GM23338 (cell line): ENCODE results near the gene ERBB4. TPM values are rescaled to one million over a fixed set of nuclear protein-coding genes. Genes with fewer than 3 reads are reported as not detected.

Source experiments
- ATAC-seq: fragments of 200-7000 bp; cut with Tn5 transposase; 3 replicates; pipeline ENCODE4 v1.9.1; 2020
- DNase-seq: peaks from one replicate; pipeline ENCODE4 v3.0.0-alpha.2; 2015; ENCODE audit warnings: low spot score
- H2AFZ ChIP-seq: fragments of 200-600 bp; sonication (generic); 2 replicates; pipeline ENCODE4 v1.8.0; 2016; ENCODE audit warnings: antibody characterized with exemption, mild to moderate bottlenecking, moderate library complexity
- H3F3A ChIP-seq: fragments of 200-600 bp; sonication (generic); replicated peaks from 2 replicates; pipeline ENCODE4 v1.8.0; 2017; ENCODE audit warnings: antibody characterized with exemption, mixed run types, low read depth
- H3K27ac ChIP-seq: fragments of 200-600 bp; sonication (generic); 2 replicates; pipeline ENCODE4 v1.6.1; 2016; ENCODE audit warnings: low read depth
- H3K27me3 ChIP-seq: fragments of 200-600 bp; sonication (generic); 2 replicates; pipeline ENCODE4 v1.8.0; 2016; ENCODE audit warnings: mild to moderate bottlenecking, mixed run types, moderate library complexity; ENCODE audit not compliant: insufficient read depth
- H3K36me3 ChIP-seq: fragments of 200-600 bp; sonication (generic); 2 replicates; pipeline ENCODE4 v1.8.0; 2016; ENCODE audit warnings: mild to moderate bottlenecking; ENCODE audit not compliant: insufficient read depth
- H3K4me1 ChIP-seq: fragments of 200-600 bp; sonication (generic); 2 replicates; pipeline ENCODE4 v1.8.0; 2016; ENCODE audit warnings: mild to moderate bottlenecking, moderate library complexity; ENCODE audit not compliant: insufficient read depth
- H3K4me2 ChIP-seq: fragments of 200-600 bp; sonication (generic); 2 replicates; pipeline ENCODE4 v1.7.1; 2017; ENCODE audit warnings: mixed run types
- H3K4me3 ChIP-seq: fragments of 200-600 bp; sonication (generic); 2 replicates; pipeline ENCODE4 v1.6.1; 2016; ENCODE audit warnings: mixed run types
- H3K79me2 ChIP-seq: fragments of 200-600 bp; sonication (generic); replicated peaks from 2 replicates; pipeline ENCODE4 v1.8.0; 2017; ENCODE audit warnings: mild to moderate bottlenecking; ENCODE audit not compliant: insufficient read depth
- H3K9me2 ChIP-seq: fragments of 200-600 bp; sonication (generic); 2 replicates; pipeline ENCODE4 v1.8.0; 2017; ENCODE audit not compliant: insufficient read depth
- H4K20me1 ChIP-seq: fragments of 200-600 bp; sonication (generic); replicated peaks from 2 replicates; pipeline ENCODE4 v1.8.0; 2017; ENCODE audit warnings: mild to moderate bottlenecking; ENCODE audit not compliant: insufficient read depth
- H3K27ac Mint-ChIP-seq: 2 replicates; pipeline ENCODE4 v1.8.0; 2020; ENCODE audit warnings: inconsistent platforms, mild to moderate bottlenecking, moderate library complexity, mixed read lengths
- H3K27me3 Mint-ChIP-seq: 3 replicates; pipeline ENCODE4 v1.8.0; 2022; ENCODE audit warnings: low read depth, mild to moderate bottlenecking, moderate library complexity, mixed read lengths, inconsistent platforms; ENCODE audit not compliant: insufficient read depth, poor library complexity
- H3K36me3 Mint-ChIP-seq: 3 replicates; pipeline ENCODE4 v1.8.0; 2021; ENCODE audit warnings: low read depth, mild to moderate bottlenecking, inconsistent platforms, moderate library complexity, mixed read lengths
- H3K4me1 Mint-ChIP-seq: 3 replicates; pipeline ENCODE4 v1.8.0; 2020; ENCODE audit warnings: mild to moderate bottlenecking, inconsistent platforms, mixed read lengths
- H3K4me3 Mint-ChIP-seq: 3 replicates; pipeline ENCODE4 v1.8.0; 2021; ENCODE audit warnings: moderate library complexity, mild to moderate bottlenecking, inconsistent platforms, mixed read lengths
- H3K9me3 Mint-ChIP-seq: 3 replicates; pipeline ENCODE4 v1.8.0; 2020; ENCODE audit warnings: moderate library complexity, mild to moderate bottlenecking, inconsistent platforms, mixed read lengths
- CREB1 ChIP-seq: fragments of 250-450 bp; sonication (Bioruptor Pico); IDR thresholded peaks from 2 replicates; pipeline ENCODE4 v1.5.0; 2020; ENCODE audit warnings: low read depth, mild to moderate bottlenecking, moderate library complexity
- EZH2 ChIP-seq: fragments of 200-600 bp; sonication (generic); IDR thresholded peaks from one replicate; pipeline ENCODE4 v1.8.0; 2017; ENCODE audit warnings: antibody characterized with exemption, mild to moderate bottlenecking, low read depth; ENCODE audit not compliant: unreplicated experiment
- EZH2phosphoT487 ChIP-seq: fragments of 200-600 bp; sonication (generic); IDR thresholded peaks from one replicate; pipeline ENCODE4 v1.8.1; 2018; ENCODE audit warnings: antibody characterized with exemption; ENCODE audit not compliant: unreplicated experiment
- JUNB ChIP-seq: IDR thresholded peaks from one replicate; pipeline ENCODE4 v1.6.1; 2016; ENCODE audit warnings: antibody characterized with exemption; ENCODE audit not compliant: unreplicated experiment
- NANOG ChIP-seq: IDR thresholded peaks from 2 replicates; pipeline ENCODE4 v1.6.1; 2016; ENCODE audit warnings: antibody characterized with exemption, borderline replicate concordance
- STAT1 ChIP-seq: IDR thresholded peaks from one replicate; pipeline ENCODE4 v1.6.1; 2016; ENCODE audit warnings: antibody characterized with exemption; ENCODE audit not compliant: unreplicated experiment
- ZNF114 ChIP-seq: fragments of 250-450 bp; sonication (Bioruptor Pico); IDR thresholded peaks from 2 replicates; pipeline ENCODE4 v1.5.0; 2020; ENCODE audit warnings: mild to moderate bottlenecking, moderate library complexity
- ZNF331 ChIP-seq: fragments of 250-450 bp; sonication (Bioruptor Pico); IDR thresholded peaks from 2 replicates; pipeline ENCODE4 v1.5.0; 2020; ENCODE audit warnings: low read depth, mild to moderate bottlenecking, moderate library complexity
- polyA plus RNA-seq: library from polyadenylated mRNA; unstranded; fragments of >200 nt; fragmentation: Nextera tagmentation; extraction: Ambion mirVana; gene quantifications from 2 replicates; pipeline ENCODE4 v1.2.1, GENCODE V29; 2016
- total RNA-seq: library from RNA; depleted of rRNA; stranded (reverse); fragments of >200 nt; shearing (Covaris generic); gene quantifications from 2 replicates; pipeline ENCODE4 v1.2.3, GENCODE V29; 2014
- TF ChIP-seq, protein P1 (sequence below), 2 experiments: fragments of 200-600 bp in 1 of 2; sonication (generic) in 1 of 2; conservative IDR thresholded peaks; 2 replicates each; pipeline versions ENCODE4 v1.5.1 to v1.6.1; 2016 to 2017; ENCODE audit warnings: antibody characterized with exemption in 2 of 2, low read depth in 2 of 2, mild to moderate bottlenecking in 2 of 2, moderate library complexity in 1 of 2
- TF ChIP-seq, protein P2 (sequence below): IDR thresholded peaks from 2 replicates; pipeline ENCODE4 v1.6.1; 2016; ENCODE audit warnings: antibody characterized with exemption
- TF ChIP-seq, protein P3 (sequence below): fragments of 250-450 bp; sonication (Bioruptor Pico); IDR thresholded peaks from 2 replicates; pipeline ENCODE4 v1.5.0; 2020; ENCODE audit warnings: mild to moderate bottlenecking, moderate library complexity

Gene ERBB4
- total and polyA plus RNA-seq, 2 experiments from 2014 or later, result 0.73 to 1.1 TPM

DNA sequence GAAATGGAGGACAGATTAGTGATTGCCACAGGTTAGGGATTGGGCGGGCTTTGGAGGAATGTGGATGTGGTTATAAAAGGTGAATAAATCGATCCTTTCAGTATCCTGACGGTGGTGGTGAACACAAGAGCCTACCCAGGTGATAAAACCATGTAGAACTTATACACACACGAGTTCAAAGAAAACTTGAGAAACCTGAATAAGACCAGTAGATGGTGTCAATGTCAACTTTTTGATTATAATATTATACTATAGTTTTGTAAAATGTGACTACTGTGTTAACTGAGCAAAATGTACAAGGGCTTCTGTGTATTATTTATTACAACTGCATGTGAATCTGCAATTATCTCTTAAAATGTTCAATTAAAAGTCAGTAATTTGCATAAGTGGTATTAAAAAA, 136.3 kb downstream of the ERBB4 start (continued):
- TF ChIP-seq, protein P1, sequence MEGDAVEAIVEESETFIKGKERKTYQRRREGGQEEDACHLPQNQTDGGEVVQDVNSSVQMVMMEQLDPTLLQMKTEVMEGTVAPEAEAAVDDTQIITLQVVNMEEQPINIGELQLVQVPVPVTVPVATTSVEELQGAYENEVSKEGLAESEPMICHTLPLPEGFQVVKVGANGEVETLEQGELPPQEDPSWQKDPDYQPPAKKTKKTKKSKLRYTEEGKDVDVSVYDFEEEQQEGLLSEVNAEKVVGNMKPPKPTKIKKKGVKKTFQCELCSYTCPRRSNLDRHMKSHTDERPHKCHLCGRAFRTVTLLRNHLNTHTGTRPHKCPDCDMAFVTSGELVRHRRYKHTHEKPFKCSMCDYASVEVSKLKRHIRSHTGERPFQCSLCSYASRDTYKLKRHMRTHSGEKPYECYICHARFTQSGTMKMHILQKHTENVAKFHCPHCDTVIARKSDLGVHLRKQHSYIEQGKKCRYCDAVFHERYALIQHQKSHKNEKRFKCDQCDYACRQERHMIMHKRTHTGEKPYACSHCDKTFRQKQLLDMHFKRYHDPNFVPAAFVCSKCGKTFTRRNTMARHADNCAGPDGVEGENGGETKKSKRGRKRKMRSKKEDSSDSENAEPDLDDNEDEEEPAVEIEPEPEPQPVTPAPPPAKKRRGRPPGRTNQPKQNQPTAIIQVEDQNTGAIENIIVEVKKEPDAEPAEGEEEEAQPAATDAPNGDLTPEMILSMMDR (conservative IDR thresholded peaks at IDR 0.05; ENCODE audit: low read depth in 2 of 2), result no peak
- TF ChIP-seq ZNF114 (CRISPR knock-in tag) (no peak), JUNB (no peak)

DNA sequence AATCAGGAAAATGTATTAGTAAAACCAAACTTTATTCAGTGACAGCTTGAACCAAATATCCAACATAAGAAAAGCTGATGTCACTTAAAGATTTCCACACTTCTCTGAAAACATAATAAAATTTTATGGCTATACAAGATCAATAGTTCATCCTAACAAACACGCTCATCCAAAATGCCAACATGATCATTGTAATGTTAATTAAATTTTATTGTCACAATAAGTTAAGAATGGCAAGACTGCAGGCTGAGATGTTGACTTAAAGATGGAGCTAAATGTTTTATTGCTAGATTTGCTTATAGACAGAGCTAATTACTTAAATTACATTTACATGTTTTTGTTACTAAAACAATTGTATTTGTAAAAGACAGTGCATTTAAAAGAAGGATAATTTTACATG, 140.3 kb downstream of the ERBB4 start:
- H3K27me3 ChIP-seq, result no peaks in the 10 kb centered on the region
- Mint-ChIP-seq H3K36me3 (no peaks in the 10 kb centered on the region), H3K27me3 (peaks cover 4% of the 10 kb centered on the region), H3K9me3 (no peaks in the 10 kb centered on the region), H3K4me1 (peaks cover 20% of the 10 kb centered on the region), H3K27ac (no peak overlapping the region), H3K4me3 (no peak overlapping the region)
- H3K4me1 ChIP-seq, result peaks cover 17% of the 10 kb centered on the region
- no peak overlapping the region for H3K27ac ChIP-seq
- H4K20me1 ChIP-seq, result no peaks in the 10 kb centered on the region
- no peaks in the 10 kb centered on the region for H3K79me2 ChIP-seq
- no peak for DNase-seq
- no peak overlapping the region for H3K4me2 ChIP-seq
- no peaks in the 10 kb centered on the region for H3K36me3 ChIP-seq
- TF ChIP-seq NANOG (0 out of 2 replicates have a peak, but pooled peaks have one; percentile 8), EZH2 (no peak), JUNB (no peak), ZNF331 (CRISPR knock-in tag) (no peak), EZH2phosphoT487 (no peak)
- H2AFZ ChIP-seq, result no peak overlapping the region
- H3K9me2 ChIP-seq, result no peaks in the 10 kb centered on the region
- ATAC-seq, result no peak
- no peak overlapping the region for H3K4me3 ChIP-seq
- H3F3A ChIP-seq, result no peaks in the 10 kb centered on the region

DNA sequence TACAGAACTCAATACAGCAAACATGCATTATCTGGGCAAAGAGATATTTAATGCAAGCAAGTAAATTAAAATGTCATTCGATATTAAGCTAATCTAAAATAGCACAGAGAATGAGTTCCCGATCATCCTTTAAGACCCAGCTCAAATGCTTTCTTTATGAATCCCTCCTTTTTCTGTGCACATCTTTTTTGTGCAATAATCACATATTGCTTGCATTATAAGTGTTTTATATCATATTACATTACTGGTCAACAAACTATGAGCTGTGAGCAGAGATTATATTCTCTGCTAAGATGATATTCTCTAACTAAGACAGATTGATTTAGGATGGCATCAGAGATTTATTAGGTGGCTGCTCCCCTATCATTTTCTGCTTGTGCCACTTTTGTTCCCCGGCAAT, 146.1 kb downstream of the ERBB4 start:
- ATAC-seq (no peak), DNase-seq (no peak)
- Mint-ChIP-seq H3K4me3 (no peak overlapping the region), H3K36me3 (no peaks in the 10 kb centered on the region), H3K4me1 (peaks cover 8% of the 10 kb centered on the region; the same call in 2 of the 3 replicates), H3K9me3 (no peaks in the 10 kb centered on the region), H3K27me3 (no peaks in the 10 kb centered on the region), H3K27ac (no peak overlapping the region)
- no peaks in the 10 kb centered on the region for H3F3A ChIP-seq
- no peak overlapping the region for H2AFZ ChIP-seq
- no peaks in the 10 kb centered on the region for H3K36me3 ChIP-seq
- H3K79me2 ChIP-seq, result no peaks in the 10 kb centered on the region
- no peak overlapping the region for H3K27ac ChIP-seq
- no peaks in the 10 kb centered on the region for H3K9me2 ChIP-seq
- H3K4me1 ChIP-seq, result peaks cover 6% of the 10 kb centered on the region
- H3K4me3 ChIP-seq, result no peak overlapping the region
- H4K20me1 ChIP-seq, result no peaks in the 10 kb centered on the region
- no peaks in the 10 kb centered on the region for H3K27me3 ChIP-seq
- H3K4me2 ChIP-seq, result no peak overlapping the region
- no peak for TF ChIP-seq STAT1
- no peak for TF ChIP-seq ZNF114 (CRISPR knock-in tag)
- TF ChIP-seq, protein P2, sequence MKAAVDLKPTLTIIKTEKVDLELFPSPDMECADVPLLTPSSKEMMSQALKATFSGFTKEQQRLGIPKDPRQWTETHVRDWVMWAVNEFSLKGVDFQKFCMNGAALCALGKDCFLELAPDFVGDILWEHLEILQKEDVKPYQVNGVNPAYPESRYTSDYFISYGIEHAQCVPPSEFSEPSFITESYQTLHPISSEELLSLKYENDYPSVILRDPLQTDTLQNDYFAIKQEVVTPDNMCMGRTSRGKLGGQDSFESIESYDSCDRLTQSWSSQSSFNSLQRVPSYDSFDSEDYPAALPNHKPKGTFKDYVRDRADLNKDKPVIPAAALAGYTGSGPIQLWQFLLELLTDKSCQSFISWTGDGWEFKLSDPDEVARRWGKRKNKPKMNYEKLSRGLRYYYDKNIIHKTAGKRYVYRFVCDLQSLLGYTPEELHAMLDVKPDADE, result no peak
- TF ChIP-seq, protein P3, sequence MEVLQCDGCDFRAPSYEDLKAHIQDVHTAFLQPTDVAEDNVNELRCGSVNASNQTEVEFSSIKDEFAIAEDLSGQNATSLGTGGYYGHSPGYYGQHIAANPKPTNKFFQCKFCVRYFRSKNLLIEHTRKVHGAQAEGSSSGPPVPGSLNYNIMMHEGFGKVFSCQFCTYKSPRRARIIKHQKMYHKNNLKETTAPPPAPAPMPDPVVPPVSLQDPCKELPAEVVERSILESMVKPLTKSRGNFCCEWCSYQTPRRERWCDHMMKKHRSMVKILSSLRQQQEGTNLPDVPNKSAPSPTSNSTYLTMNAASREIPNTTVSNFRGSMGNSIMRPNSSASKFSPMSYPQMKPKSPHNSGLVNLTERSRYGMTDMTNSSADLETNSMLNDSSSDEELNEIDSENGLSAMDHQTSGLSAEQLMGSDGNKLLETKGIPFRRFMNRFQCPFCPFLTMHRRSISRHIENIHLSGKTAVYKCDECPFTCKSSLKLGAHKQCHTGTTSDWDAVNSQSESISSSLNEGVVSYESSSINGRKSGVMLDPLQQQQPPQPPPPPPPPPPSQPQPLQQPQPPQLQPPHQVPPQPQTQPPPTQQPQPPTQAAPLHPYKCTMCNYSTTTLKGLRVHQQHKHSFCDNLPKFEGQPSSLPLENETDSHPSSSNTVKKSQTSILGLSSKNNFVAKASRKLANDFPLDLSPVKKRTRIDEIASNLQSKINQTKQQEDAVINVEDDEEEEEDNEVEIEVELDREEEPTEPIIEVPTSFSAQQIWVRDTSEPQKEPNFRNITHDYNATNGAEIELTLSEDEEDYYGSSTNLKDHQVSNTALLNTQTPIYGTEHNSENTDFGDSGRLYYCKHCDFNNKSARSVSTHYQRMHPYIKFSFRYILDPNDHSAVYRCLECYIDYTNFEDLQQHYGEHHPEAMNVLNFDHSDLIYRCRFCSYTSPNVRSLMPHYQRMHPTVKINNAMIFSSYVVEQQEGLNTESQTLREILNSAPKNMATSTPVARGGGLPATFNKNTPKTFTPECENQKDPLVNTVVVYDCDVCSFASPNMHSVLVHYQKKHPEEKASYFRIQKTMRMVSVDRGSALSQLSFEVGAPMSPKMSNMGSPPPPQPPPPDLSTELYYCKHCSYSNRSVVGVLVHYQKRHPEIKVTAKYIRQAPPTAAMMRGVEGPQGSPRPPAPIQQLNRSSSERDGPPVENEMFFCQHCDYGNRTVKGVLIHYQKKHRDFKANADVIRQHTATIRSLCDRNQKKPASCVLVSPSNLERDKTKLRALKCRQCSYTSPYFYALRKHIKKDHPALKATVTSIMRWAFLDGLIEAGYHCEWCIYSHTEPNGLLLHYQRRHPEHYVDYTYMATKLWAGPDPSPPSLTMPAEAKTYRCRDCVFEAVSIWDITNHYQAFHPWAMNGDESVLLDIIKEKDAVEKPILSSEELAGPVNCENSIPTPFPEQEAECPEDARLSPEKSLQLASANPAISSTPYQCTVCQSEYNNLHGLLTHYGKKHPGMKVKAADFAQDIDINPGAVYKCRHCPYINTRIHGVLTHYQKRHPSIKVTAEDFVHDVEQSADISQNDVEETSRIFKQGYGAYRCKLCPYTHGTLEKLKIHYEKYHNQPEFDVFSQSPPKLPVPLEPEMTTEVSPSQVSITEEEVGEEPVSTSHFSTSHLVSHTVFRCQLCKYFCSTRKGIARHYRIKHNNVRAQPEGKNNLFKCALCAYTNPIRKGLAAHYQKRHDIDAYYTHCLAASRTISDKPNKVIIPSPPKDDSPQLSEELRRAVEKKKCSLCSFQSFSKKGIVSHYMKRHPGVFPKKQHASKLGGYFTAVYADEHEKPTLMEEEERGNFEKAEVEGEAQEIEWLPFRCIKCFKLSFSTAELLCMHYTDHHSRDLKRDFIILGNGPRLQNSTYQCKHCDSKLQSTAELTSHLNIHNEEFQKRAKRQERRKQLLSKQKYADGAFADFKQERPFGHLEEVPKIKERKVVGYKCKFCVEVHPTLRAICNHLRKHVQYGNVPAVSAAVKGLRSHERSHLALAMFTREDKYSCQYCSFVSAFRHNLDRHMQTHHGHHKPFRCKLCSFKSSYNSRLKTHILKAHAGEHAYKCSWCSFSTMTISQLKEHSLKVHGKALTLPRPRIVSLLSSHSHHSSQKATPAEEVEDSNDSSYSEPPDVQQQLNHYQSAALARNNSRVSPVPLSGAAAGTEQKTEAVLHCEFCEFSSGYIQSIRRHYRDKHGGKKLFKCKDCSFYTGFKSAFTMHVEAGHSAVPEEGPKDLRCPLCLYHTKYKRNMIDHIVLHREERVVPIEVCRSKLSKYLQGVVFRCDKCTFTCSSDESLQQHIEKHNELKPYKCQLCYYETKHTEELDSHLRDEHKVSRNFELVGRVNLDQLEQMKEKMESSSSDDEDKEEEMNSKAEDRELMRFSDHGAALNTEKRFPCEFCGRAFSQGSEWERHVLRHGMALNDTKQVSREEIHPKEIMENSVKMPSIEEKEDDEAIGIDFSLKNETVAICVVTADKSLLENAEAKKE (CRISPR knock-in tag), result no peak
- no peak for TF ChIP-seq EZH2
- TF ChIP-seq NANOG, result no peak
- no peak for TF ChIP-seq CREB1 (CRISPR knock-in tag)
